D721Med (cell line): ENCODE data around the gene SLC12A4.

Source experiments
- DNase-seq: peaks from one replicate; pipeline ENCODE4 v3.0.0; 2011; ENCODE audit warnings: low spot score; ENCODE audit not compliant: insufficient read length
- FAIRE-seq: peaks from 2 replicates; lab custom pipeline; 2011; peaks lifted over from hg19 to GRCh38; lab: Jason Lieb, UNC
- CTCF ChIP-seq: IDR thresholded peaks from 2 replicates; pipeline ENCODE4 v1.5.1; 2012; ENCODE audit warnings: mild to moderate bottlenecking, control low read depth; ENCODE audit not compliant: insufficient read depth; ENCODE audit errors: missing control alignments

SLC12A4 gene

DNA sequence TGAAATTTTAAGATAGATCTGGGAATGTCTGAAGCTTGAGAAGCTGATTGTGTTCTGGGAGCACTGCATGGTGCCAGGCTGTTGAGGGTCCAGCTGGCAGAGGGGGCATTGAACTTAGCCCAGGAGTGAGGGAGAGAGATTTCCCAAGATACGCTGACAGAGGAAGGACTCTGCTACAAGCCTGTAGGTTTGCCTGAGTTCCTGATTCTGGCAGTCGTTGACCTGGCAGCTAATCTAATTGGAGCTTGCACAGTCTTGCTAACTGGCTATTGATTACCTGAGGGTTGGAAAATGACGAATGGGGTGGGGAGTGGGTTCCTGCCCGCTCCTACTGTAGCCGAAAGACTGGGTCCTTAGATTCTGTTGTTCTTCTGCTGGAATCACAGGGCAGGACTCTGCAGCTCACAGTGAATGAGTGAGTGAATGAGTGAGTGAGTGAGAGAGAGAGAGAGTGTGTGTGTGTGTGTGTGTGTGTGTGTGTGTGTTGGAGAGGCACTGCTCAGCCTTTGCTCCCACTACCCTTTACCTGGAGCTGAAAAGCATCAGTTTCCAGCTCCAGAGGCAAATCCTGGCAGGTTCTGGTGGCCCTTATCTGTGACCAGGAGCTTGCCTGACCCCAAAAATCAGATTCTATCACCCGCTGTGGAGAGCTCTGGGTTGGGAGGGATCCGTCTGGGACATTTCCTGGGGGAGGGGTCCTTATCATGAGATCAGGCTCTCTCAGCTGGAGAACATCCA lies 53.5 kb downstream of the SLC12A4 start:
- no peak for FAIRE-seq
- no peak for DNase-seq
- TF ChIP-seq CTCF: no peak

GRCh38 chr16:67910158-67910557 lies 58.3 kb downstream of the SLC12A4 start:
- no peak for FAIRE-seq
- no peak for DNase-seq
- no peak for TF ChIP-seq CTCF

DNA sequence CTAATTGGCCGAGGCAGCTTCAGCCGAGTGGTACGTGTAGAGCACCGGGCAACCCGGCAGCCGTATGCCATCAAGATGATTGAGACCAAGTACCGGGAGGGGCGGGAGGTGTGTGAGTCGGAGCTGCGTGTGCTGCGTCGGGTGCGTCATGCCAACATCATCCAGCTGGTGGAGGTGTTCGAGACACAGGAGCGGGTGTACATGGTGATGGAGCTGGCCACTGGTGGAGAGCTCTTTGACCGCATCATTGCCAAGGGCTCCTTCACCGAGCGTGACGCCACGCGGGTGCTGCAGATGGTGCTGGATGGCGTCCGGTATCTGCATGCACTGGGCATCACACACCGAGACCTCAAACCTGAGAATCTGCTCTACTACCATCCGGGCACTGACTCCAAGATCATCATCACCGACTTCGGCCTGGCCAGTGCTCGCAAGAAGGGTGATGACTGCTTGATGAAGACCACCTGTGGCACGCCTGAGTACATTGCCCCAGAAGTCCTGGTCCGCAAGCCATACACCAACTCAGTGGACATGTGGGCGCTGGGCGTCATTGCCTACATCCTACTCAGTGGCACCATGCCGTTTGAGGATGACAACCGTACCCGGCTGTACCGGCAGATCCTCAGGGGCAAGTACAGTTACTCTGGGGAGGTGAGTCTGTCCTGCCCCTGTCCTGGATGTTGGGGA lies 59.2 kb downstream of the SLC12A4 start:
- DNase-seq (no peak), FAIRE-seq (no peak)
- TF ChIP-seq CTCF: no peak

DNA sequence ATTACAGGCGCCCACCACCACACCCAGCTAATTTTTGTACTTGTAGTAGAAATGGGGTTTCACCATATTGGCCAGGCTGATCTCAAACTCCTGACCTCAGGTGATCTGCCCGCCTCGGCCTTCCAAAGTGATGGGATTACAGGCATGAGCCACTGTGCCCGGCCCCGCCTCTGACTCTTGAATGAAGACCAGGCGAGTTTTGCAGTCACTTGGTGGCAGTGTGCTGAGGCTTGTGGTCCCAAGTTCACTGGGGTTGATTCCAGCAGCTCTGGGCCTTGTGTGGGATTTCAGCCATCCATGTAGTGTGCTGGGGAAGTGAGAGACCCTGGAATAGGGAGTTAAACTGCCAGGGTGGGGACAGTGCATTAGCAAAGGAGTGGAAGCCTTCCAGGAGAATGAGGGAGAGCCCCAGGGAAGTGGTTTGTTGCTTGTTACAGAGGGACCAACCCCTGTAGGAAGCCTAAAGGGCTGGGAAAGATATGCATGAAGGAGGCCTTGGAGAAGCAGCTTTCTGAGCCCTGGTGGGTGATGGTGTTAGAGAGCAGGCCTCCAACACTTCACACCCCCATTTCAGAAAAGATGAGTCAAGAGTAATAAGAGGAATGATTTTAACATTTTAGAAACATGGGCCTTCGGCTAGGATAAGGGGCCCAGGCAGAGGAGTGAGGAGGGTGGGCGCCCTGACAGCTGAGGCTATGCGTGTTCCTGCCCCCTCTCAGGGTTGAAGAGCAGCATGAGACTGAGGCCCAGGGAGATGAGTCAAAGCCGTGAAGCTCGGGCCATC lies 60.8 kb downstream of the SLC12A4 start:
- no peak for FAIRE-seq
- DNase-seq: no peak
- no peak for TF ChIP-seq CTCF

DNA sequence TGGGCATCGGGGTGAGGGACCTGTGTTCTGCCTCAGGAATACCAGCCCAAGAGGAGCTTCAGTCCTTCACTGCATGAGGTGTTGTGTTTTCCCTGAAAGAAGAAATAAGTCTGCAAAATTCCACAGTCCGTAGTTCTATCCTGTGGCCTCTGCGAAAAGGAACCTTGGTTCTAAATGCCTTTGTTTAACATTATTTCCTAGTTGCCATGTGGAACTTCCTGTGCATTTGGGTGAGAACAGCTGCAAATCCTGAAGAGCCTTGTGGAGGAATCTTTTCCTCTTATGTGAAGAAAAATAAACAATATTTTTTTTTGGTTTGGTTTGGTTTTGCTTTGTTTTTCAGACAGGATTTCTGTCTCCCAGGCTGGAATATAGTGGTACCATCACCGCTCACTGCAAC lies 65.6 kb downstream of the SLC12A4 start:
- TF ChIP-seq CTCF: no peak
- FAIRE-seq (no peak), DNase-seq (no peak)

DNA sequence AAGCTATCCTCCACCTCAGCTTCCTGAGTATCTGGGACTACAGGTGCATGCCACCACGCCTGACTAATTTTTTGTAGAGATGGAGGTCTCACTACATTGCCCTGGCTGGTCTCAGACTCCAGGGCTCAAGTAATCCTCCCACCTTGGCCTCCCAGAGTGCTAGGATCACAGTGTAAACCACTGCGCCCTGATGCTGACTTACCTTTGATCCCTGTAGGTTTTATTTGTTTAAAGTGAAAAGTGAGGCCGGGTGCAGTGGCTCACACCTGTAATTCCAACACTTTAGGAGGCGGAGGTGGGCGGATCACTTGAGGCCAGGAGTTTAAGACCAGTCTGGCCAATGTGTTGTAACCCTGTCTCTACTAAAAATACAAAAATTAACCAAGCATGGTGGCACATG lies 66.7 kb downstream of the SLC12A4 start:
- no peak for FAIRE-seq
- DNase-seq: no peak
- no peak for TF ChIP-seq CTCF
